Esophagus muscularis mucosa (tissue), 4 donors: ENCODE measurements around the gene CNNM1. TPM values are rescaled to one million over a fixed set of nuclear protein-coding genes. Genes with fewer than 3 reads are reported as not detected.

Experiments
- DNase-seq: peaks from one replicate; pipeline ENCODE4 v3.0.0-alpha.2; 2017; ENCODE audit errors: extremely low spot score
- H3K27ac ChIP-seq, 4 donors: fragments of 200-600 bp; sonication (generic); replicated peaks in 1 of 4; 1 replicate in 3 of 4; 2 replicates in 1 of 4; pipeline ENCODE4 v1.5.1; 2016 to 2019; ENCODE audit warnings: mild to moderate bottlenecking in 1 of 4
- H3K27me3 ChIP-seq, 4 donors: fragments of 200-600 bp; sonication (generic); one replicate each; pipeline versions ENCODE4 v1.5.1 to v1.6.0; 2016 to 2019
- H3K36me3 ChIP-seq, 4 donors: fragments of 200-600 bp; sonication (generic); one replicate each; pipeline ENCODE4 v1.5.1; 2016 to 2019
- H3K4me1 ChIP-seq, 4 donors: fragments of 200-600 bp; sonication (generic); one replicate each; pipeline ENCODE4 v1.5.1; 2016 to 2019
- H3K4me3 ChIP-seq, 4 donors: fragments of 200-600 bp; sonication (generic); 1 replicate in 2 of 4; 2 replicates in 2 of 4; pipeline ENCODE4 v1.5.1; 2016 to 2019; ENCODE audit warnings: mild to moderate bottlenecking in 4 of 4, moderate library complexity in 1 of 4
- H3K9me3 ChIP-seq, 4 donors: fragments of 200-600 bp; sonication (generic); 1 replicate in 3 of 4; 2 replicates in 1 of 4; pipeline ENCODE4 v1.5.1; 2016 to 2019
- CTCF ChIP-seq, 3 experiments: fragments of 200-600 bp in 2 of 3; fragments of 450-650 bp in 1 of 3; sonication (generic) in 2 of 3; IDR thresholded peaks; one replicate each; pipeline ENCODE4 v1.5.1; 2017 to 2019; ENCODE audit warnings: antibody characterized with exemption in 3 of 3, mild to moderate bottlenecking in 2 of 3, moderate library complexity in 1 of 3
- EP300 ChIP-seq: sonication (generic); formaldehyde crosslinking; IDR thresholded peaks from one replicate; pipeline ENCODE4 v1.6.1; 2017; ENCODE audit warnings: antibody characterized with exemption
- POLR2A ChIP-seq: fragments of 450-650 bp; IDR thresholded peaks from one replicate; pipeline ENCODE4 v1.6.1; 2017; ENCODE audit warnings: antibody characterized with exemption, moderate library complexity, mild to moderate bottlenecking, low read depth
- POLR2AphosphoS5 ChIP-seq, 2 donors: sonication (generic); formaldehyde crosslinking; IDR thresholded peaks; one replicate each; pipeline ENCODE4 v1.6.1; 2017; ENCODE audit warnings: antibody characterized with exemption in 2 of 2
- WGBS: methylation state at CpG from one replicate; pipeline ENCODE4 v1.1.5; 2018; 5-methylcytosine and 5-hydroxymethylcytosine counted together
- intact Hi-C: fragments of 100-400 bp; cut with DNase I; formaldehyde crosslinking; loops from one replicate; pipeline ENCODE4 v1.15.1; 2023
- total RNA-seq, 4 donors: library from RNA; depleted of rRNA; stranded (reverse); fragments of >200 nt; gene quantifications; one replicate each; pipeline versions ENCODE4 v1.1.0 to v1.2.1, GENCODE V29; 2016

CNNM1 gene
- total RNA-seq, 4 donors from 2014 or later = 1.7 to 3.4 (median 2.7) TPM

GRCh38 chr10:99393683-99394082, 64.5 kb downstream of the CNNM1 start:
- no peak overlapping the region for H3K27ac ChIP-seq
- no peak for DNase-seq
- intact Hi-C loops = loop anchor here (2.0 kb wide), 1 partner anchor 317 kb away; no protein-coding TSS in a partner anchor
- no peak for TF ChIP-seq POLR2AphosphoS5 (IDR thresholded peaks at IDR 0.05)
- TF ChIP-seq POLR2A = no peak
- no peak for TF ChIP-seq EP300
- no peak overlapping the region for H3K4me3 ChIP-seq
- peaks cover 19 to 44% (median 32%) of the 10 kb centered on the region in 4 donors for H3K36me3 ChIP-seq
- WGBS = 92% methylated on average over 5 of the region's 5 CpGs
- H3K4me1 ChIP-seq = peaks cover 17 to 25% (median 23%) of the 10 kb centered on the region in 4 donors
- H3K27me3 ChIP-seq = no peaks in the 10 kb centered on the region
- no peaks in the 10 kb centered on the region for H3K9me3 ChIP-seq

GRCh38 chr10:99394256-99394655, 65.1 kb downstream of the CNNM1 start:
- intact Hi-C loops = no loop called here
- H3K9me3 ChIP-seq = no peaks in the 10 kb centered on the region
- H3K27me3 ChIP-seq = no peaks in the 10 kb centered on the region
- no peak overlapping the region for H3K27ac ChIP-seq
- DNase-seq = no peak
- H3K4me3 ChIP-seq = no peak overlapping the region
- WGBS = 76% methylated on average over 8 of the region's 8 CpGs
- peaks cover 17 to 25% (median 23%) of the 10 kb centered on the region in 4 donors for H3K4me1 ChIP-seq
- TF ChIP-seq POLR2AphosphoS5 (IDR thresholded peaks at IDR 0.05) = no peak
- no peak for TF ChIP-seq EP300
- TF ChIP-seq POLR2A = no peak
- no peak for TF ChIP-seq CTCF (IDR thresholded peaks at IDR 0.05)
- peaks cover 24 to 50% (median 37%) of the 10 kb centered on the region in 4 donors for H3K36me3 ChIP-seq

GRCh38 chr10:99394761-99395386, 65.7 kb downstream of the CNNM1 start:
- no peaks in the 10 kb centered on the region for H3K9me3 ChIP-seq
- no peak for DNase-seq
- no peaks in the 10 kb centered on the region for H3K27me3 ChIP-seq
- peaks cover 30 to 56% (median 44%) of the 10 kb centered on the region in 4 donors for H3K36me3 ChIP-seq
- no peak overlapping the region for H3K4me3 ChIP-seq
- TF ChIP-seq POLR2A (no peak), EP300 (no peak), POLR2AphosphoS5 (IDR thresholded peaks at IDR 0.05) (no peak), CTCF (IDR thresholded peaks at IDR 0.05) (no peak)
- peaks cover 17 to 25% (median 23%) of the 10 kb centered on the region in 4 donors for H3K4me1 ChIP-seq
- intact Hi-C loops = no loop called here
- H3K27ac ChIP-seq = no peak overlapping the region
- WGBS = 81% methylated on average over 7 of the region's 7 CpGs

GRCh38 chr10:99395750-99396445, 66.7 kb downstream of the CNNM1 start:
- Histone ChIP-seq H3K27ac (peak overlapping the region in 2 of 4 donors; percentile 20 to 48), H3K27me3 (no peaks in the 10 kb centered on the region), H3K36me3 (peaks cover 31 to 66% (median 54%) of the 10 kb centered on the region in 4 donors), H3K4me3 (no peak overlapping the region), H3K4me1 (peaks cover 14 to 23% (median 17%) of the 10 kb centered on the region in 4 donors), H3K9me3 (no peaks in the 10 kb centered on the region)
- 58% methylated on average over 2 of the region's 2 CpGs for WGBS
- DNase-seq = no peak
- TF ChIP-seq POLR2AphosphoS5 (IDR thresholded peaks at IDR 0.05) = no peak
- no peak for TF ChIP-seq EP300
- no peak for TF ChIP-seq CTCF (IDR thresholded peaks at IDR 0.05)
- TF ChIP-seq POLR2A = no peak
- intact Hi-C loops = no loop called here

GRCh38 chr10:99396471-99396870, 67.3 kb downstream of the CNNM1 start:
- intact Hi-C loops = no loop called here
- DNase-seq = no peak
- TF ChIP-seq POLR2A (no peak), EP300 (no peak)
- 53% methylated on average over 3 of the region's 3 CpGs for WGBS
- H3K27me3 ChIP-seq = no peaks in the 10 kb centered on the region
- H3K4me3 ChIP-seq = no peak overlapping the region
- H3K27ac ChIP-seq = peak overlapping the region in 2 of 4 donors; percentile 20 to 48
- H3K9me3 ChIP-seq = no peaks in the 10 kb centered on the region
- H3K36me3 ChIP-seq = peaks cover 36 to 72% (median 60%) of the 10 kb centered on the region in 4 donors
- H3K4me1 ChIP-seq = peaks cover 8 to 17% (median 14%) of the 10 kb centered on the region in 4 donors
